Left cardiac atrium (tissue), 4 donors: Measurements from ENCODE around the gene MGST3. TPM values are rescaled to one million over a fixed set of nuclear protein-coding genes. Genes with fewer than 3 reads are reported as not detected.
"Not testable (repeated sequence)": the region's sequence is repeated elsewhere in the genome, so short reads cannot be mapped to it uniquely, and the experiment has no call there.

Experiments used
- ATAC-seq, 2 donors: fragments of 200-7000 bp; cut with Tn5 transposase; one replicate each; pipeline ENCODE4 v1.9.1; 2020; ENCODE audit warnings: mild to moderate bottlenecking in 2 of 2, moderate library complexity in 2 of 2
- DNase-seq: peaks from one replicate; pipeline ENCODE4 v3.0.0-alpha.2; 2020
- intact Hi-C, 2 donors: fragments of 100-400 bp; cut with DNase I; formaldehyde crosslinking; loops; one replicate each; pipeline versions ENCODE4 v1.14.1 to v1.15.1; 2022 to 2023
- long read RNA-seq: library from polyadenylated mRNA; unstranded; transcript quantifications from one replicate; pipeline ENCODE4 v2.0.0, GENCODE V29; 2021
- total RNA-seq, 2 donors: library from RNA; stranded (reverse); fragmentation: NEBNext Ultra II Directional; extraction: Animal tissue kit (Norgen Biotek cat#: 25700); gene quantifications; one replicate each; pipeline ENCODE4 v1.2.1, GENCODE V29; 2021
- donor health status: DM: no; HTN: yes; CAD: no.
- donor health status: DM: no; HTN: yes; CAD: no; lungs with severe emphysema.
- donor health status: DM: yes; HTN: yes; CAD: no.
- donor health status: Dilated cardiomyopathy.

The MGST3 gene
- 100 to 1,000 TPM; 436 to 446 TPM for total RNA-seq
- long read RNA-seq, transcript MGST3-205 (6 exons, 1,015 nt) = major isoform, 21 of 24 reads
- long read RNA-seq, partial matches to known transcripts = 0 of 24 reads
- long read RNA-seq, other reads (novel, unspliced or antisense) = 2 of 24 reads

- ATAC-seq = peak; percentile 98
- intact Hi-C loops = loop anchor here in 1 of 2 donors (5.0 kb wide), 1 partner anchor 67 kb away; the partner anchor contains the start of gene ALDH9A1
- DNase-seq = peak; percentile 98
Measured at GRCh38 chr1:165630629-165631341, at the start of gene MGST3. Gene MGST3 (plus strand): TSS chr1:165631234. CDS start chr1:165649848, 18,614 bp downstream.

DNA sequence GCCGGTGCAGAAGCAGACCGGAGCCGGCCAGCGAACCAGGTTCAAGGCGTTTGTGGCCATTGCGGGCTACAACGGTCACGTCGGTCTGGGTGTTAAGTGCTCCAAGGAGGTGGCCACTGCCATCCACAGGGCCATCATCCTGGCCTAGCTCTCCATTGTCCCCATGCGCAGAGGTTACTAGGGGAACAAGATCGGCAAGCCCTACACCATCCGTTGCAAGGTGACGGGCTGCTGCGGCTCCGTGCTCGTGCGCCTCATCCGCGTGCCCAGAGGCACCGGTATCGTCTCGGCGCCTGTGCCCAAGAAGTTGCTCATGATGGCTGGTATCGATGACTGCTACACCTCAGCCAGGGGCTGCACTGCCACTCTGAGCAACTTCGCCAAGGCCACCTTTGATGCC is 49.1 kb upstream of the MGST3 start:
- intact Hi-C loops = no loop called here
- ATAC-seq (no peak), DNase-seq (no peak)

GRCh38 chr1:165586398-165586797 is 44.6 kb upstream of the MGST3 start:
- DNase-seq = no peak
- intact Hi-C loops = loop anchor here in 1 of 2 donors (2.0 kb wide), 1 partner anchor 188 kb away; no protein-coding TSS in a partner anchor

GRCh38 chr1:165591391-165591790 is 39.6 kb upstream of the MGST3 start:
- DNase-seq, ATAC-seq, intact Hi-C loops: not testable (repeated sequence)

More at GRCh38 chr1:165586398-165586797, 44.6 kb upstream of the MGST3 start:
- no peak for ATAC-seq

GRCh38 chr1:165592945-165593823 is 37.9 kb upstream of the MGST3 start:
- intact Hi-C loops = loop anchor here in 1 of 2 donors (2.0 kb wide), 2 partner anchors 188 to 200 kb away; no protein-coding TSS in a partner anchor
- DNase-seq (peak; percentile 54), ATAC-seq (peak; percentile 48 to 60)

- intact Hi-C loops = no loop called here
- no peak for ATAC-seq
Measured at GRCh38 chr1:165595246-165595938, 35.6 kb upstream of the MGST3 start.

DNA sequence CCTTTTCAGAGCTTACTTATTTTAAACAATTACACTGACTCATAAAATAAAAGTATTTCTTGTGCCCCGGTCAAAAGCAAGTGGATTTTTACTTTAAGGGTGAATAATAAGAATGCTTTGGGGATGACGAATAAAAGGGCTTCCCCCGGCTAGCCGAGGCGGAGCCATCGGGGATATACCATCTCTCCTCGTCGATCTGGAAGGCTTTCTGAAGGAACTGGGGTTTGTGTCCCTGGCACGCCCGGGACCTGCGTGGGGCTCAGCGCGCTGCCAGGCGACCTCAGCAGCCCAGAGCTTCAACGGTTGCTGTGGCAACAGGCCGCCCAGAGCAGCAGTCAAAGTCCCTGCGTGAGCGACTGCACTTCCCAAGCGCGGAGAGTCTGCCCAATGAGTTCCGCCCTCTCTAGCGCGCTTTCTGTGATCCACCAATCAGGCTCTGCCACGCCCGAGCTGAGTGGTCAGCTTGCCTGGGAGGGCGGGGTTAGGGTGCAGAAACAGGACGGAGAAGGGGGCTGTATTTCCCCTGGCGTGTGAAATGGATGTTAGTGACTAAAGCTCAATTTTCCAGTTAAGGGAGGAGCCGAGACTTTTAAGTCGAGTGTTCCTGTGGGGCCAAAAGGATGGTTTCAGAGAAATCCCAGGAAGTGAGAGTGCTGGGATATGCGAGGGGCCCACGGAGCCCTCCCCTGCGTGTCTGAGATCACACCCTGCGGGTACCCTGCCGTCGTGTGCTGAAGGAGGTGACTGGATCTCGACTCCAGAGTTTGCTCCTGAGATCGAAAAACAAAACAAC is 33.0 kb upstream of the MGST3 start:
- peak; percentile 99 for ATAC-seq
- DNase-seq = peak; percentile 99
- intact Hi-C loops = no loop called here

More at GRCh38 chr1:165595246-165595938, 35.6 kb upstream of the MGST3 start:
- no peak for DNase-seq

DNA sequence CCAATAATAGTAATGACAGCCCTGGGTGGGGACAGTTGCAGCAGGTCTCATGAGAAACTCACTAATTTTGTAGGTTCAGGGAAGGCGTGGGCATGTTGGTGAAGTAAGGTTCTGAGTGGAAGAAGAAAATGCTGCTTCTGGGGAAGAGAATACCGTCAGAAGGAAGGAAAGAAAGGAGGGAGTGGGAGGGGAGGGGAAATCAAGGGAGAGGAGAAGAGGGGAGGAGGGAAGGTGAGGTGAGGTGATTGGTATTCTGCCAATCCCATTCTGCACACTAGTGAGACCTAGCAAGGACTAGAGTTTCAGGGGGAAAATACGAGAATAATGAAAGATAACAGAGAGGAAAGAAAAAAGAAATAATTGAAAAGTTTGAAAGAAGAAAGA is 32.4 kb upstream of the MGST3 start:
- intact Hi-C loops = no loop called here
- DNase-seq (no peak), ATAC-seq (peak in 1 of 2 donors; percentile 2)

- DNase-seq (no peak), ATAC-seq (no peak)
- intact Hi-C loops = loop anchor here (2.0 to 5.0 kb wide), 2 partner anchors 312 kb away; no protein-coding TSS in a partner anchor
Measured at GRCh38 chr1:165600793-165601192, 30.2 kb upstream of the MGST3 start.

- ATAC-seq (no peak), DNase-seq (no peak)
- intact Hi-C loops = loop anchor here in 1 of 2 donors (5.0 kb wide), 1 partner anchor 308 kb away; no protein-coding TSS in a partner anchor
Measured at GRCh38 chr1:165603810-165604209, 27.2 kb upstream of the MGST3 start.

GRCh38 chr1:165605246-165605645 is 25.8 kb upstream of the MGST3 start:
- ATAC-seq (no peak), DNase-seq (no peak)
- intact Hi-C loops = no loop called here

GRCh38 chr1:165606676-165607075 is 24.4 kb upstream of the MGST3 start:
- DNase-seq, intact Hi-C loops, ATAC-seq: not testable (repeated sequence)

- intact Hi-C loops = loop anchor here in 1 of 2 donors (10.0 kb wide), 1 partner anchor 74 kb away; no protein-coding TSS in a partner anchor
Measured at GRCh38 chr1:165610866-165611265, 20.2 kb upstream of the MGST3 start.

DNA sequence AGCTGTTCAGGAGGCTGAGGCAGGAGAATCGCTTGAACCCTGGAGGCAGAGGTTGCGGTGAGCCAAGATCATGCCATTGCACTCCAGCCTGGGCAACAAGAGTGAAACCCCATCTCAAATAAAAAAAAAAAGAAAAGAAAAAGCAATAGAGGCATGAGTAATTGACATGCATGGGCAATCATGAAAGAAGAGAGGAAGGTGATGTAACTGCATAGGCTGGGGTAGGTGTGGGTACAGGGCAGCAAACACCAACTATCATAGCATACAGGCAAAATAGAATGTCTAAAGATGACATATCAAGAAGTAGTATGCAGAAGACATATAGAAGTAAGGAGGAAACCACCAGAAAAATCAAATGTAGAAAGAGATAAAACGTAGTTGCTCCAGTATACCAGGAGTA is 19.0 kb upstream of the MGST3 start:
- intact Hi-C loops = loop anchor here in 1 of 2 donors (10.0 kb wide), 1 partner anchor 73 kb away; no protein-coding TSS in a partner anchor
- ATAC-seq (no peak), DNase-seq (no peak)

More at GRCh38 chr1:165610866-165611265, 20.2 kb upstream of the MGST3 start:
- DNase-seq (no peak), ATAC-seq (no peak)

DNA sequence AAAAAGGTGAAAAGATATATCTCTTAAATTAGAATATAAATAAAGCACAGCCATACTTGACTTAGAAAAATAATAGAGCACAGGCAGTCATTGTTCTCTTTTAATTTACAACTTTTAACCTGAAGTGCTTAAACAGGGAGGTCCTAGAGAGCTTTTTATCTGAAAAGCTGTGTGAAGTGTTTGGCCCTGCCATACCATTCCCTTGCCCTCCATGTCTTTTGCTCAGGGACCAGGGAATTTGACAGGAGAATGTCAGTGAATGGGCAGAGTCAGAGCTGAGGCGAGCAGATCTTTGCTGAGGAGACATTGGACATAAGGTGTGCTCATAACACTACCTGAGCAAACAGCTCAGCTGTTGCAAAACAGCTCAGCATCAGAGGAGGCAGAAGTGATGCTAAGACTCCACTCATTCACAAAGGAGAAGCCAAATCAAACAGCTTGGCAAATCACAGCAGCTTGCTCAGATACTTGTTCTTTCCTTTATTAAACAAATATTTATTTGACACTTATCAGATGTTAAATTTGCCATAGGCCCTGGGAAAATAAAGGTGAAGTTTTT is 14.9 kb upstream of the MGST3 start:
- intact Hi-C loops = loop anchor here in 1 of 2 donors (10.0 kb wide), 1 partner anchor 69 kb away; no protein-coding TSS in a partner anchor
- no peak for DNase-seq
- ATAC-seq = no peak

DNA sequence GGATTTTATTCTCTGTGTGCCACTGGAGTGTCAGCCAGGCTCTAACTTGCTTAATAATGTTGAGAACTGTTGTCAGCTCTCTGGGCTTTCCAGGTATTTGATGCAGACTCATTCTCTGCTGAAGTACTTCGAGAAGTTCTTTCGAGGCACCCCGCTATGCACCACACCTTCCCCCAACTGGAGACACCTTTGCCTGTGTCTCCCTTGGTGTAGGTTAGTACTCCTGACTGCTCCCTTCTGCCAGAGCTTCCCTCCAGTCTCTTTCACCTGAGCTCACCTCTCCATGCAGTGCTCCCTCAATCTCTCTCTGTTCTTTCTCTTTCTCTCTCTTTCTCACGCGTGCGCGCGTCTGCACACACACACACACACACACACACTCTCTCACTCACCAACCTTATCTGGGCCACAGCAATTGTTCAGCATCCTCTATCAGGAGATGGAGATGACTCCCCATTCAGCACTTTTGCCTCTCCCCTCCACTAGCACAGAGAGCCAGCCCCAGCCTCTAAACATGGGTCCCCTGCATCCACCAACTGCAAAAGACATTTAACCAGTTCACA is 14.0 kb upstream of the MGST3 start:
- intact Hi-C loops = loop anchor here in 1 of 2 donors (10.0 kb wide), 1 partner anchor 68 kb away; no protein-coding TSS in a partner anchor
- ATAC-seq = no peak
- no peak for DNase-seq

DNA sequence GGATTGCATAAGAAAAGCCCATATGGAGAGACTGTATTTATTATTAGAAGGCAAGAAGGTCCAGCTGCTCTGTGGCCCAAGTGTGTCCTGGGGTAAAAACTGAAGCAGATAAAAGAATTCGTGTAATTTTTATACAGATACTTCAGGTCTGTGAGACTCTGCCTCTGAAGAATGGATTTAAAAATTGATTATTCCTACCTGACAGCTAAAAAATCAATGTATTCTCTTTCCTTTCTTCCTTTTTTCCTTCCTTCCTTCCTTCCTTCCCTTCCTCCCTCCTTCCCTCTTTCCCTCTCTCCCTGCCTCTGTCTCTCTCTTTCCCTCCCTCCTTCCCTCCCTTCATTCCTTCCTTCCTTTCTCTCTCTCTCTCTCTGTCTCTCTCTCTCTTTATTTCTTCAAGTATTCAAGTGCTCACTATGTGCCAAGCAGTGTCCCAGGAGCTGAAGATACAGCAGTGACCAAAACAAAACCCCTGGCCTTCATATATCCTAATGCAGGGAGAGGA is 11.3 kb upstream of the MGST3 start:
- no peak for ATAC-seq
- no peak for DNase-seq
- intact Hi-C loops = loop anchor here in 1 of 2 donors (10.0 kb wide), 1 partner anchor 65 kb away; no protein-coding TSS in a partner anchor
